ENCODE data around the gene FRMD4A.

The FRMD4A gene

DNA sequence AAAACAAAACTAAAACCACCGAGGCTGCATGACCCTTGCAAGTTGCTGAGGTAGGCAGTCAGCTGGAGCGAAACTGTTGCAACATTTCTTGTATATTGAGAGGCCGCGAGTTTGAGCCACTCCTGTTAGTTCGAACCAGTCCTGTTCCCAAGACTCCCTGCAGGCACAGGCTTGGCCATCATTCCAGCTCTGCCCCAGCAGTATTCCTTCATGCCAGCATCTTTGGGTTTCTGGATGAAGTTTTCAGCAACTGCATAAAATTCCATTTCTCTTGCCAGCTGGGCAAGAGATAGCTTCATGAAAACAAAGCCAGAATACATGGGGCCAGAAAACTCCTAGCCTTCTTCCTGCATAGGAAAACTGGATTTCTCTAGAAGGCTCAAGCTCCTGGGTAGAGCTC, 207.6 kb downstream of the FRMD4A start:
- Histone ChIP-seq H3K36me3 (ENCODE audit: low read length) (no peaks in the 10 kb centered on the region), H2AFZ (ENCODE audit: low read depth, low read length, severe bottlenecking) (no peak overlapping the region), H3K4me3 (ENCODE audit: insufficient read depth, low read length, poor library complexity, severe bottlenecking) (no peak overlapping the region), H3K27me3 (ENCODE audit: low read length) (no peaks in the 10 kb centered on the region), H4K20me1 (ENCODE audit: low read depth, low read length) (no peaks in the 10 kb centered on the region), H3K4me2 (ENCODE audit: low read depth, low read length, poor library complexity, severe bottlenecking) (no peak overlapping the region), H3K9ac (ENCODE audit: low read length) (no peak overlapping the region), H3K9me2 (replicated peaks; ENCODE audit: insufficient read depth, low read length) (no peaks in the 10 kb centered on the region), H3K27ac (ENCODE audit: low read depth, low read length) (no peak overlapping the region), H3K9me3 (ENCODE audit: insufficient read depth, low read length) (no peaks in the 10 kb centered on the region), H3K79me2 (ENCODE audit: insufficient read depth, low read length) (no peaks in the 10 kb centered on the region), H3F3A (ENCODE audit: insufficient read depth) (no peaks in the 10 kb centered on the region)
- TF ChIP-seq, protein P1, sequence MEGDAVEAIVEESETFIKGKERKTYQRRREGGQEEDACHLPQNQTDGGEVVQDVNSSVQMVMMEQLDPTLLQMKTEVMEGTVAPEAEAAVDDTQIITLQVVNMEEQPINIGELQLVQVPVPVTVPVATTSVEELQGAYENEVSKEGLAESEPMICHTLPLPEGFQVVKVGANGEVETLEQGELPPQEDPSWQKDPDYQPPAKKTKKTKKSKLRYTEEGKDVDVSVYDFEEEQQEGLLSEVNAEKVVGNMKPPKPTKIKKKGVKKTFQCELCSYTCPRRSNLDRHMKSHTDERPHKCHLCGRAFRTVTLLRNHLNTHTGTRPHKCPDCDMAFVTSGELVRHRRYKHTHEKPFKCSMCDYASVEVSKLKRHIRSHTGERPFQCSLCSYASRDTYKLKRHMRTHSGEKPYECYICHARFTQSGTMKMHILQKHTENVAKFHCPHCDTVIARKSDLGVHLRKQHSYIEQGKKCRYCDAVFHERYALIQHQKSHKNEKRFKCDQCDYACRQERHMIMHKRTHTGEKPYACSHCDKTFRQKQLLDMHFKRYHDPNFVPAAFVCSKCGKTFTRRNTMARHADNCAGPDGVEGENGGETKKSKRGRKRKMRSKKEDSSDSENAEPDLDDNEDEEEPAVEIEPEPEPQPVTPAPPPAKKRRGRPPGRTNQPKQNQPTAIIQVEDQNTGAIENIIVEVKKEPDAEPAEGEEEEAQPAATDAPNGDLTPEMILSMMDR (IDR thresholded peaks at IDR 0.05; ENCODE audit: insufficient read depth, low read length, poor library complexity, severe bottlenecking) = no peak
- TF ChIP-seq EZH2phosphoT487 (conservative IDR thresholded peaks at IDR 0.05; ENCODE audit: low read length) = no peak

DNA sequence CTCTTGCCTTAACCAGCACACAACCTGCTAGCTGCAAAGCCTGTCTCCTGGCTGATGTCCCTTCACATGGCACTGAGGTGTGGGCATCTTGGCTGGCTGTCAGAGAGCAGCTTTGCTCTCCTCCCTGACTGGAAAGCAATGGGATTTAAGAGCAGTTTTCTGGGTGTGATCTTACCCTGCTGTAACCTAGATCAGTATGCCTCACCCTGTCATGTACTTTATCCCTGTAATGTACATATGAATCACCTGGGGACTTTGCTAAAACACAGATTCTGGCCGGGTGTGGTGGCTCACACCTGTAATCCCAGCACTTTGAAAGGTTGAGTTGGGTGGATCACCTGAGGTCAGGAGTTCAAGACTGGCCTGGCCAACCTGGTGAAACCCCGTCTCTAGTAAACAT, 209.9 kb downstream of the FRMD4A start:
- Histone ChIP-seq H3K27ac (ENCODE audit: low read depth, low read length) (no peak overlapping the region), H3K27me3 (ENCODE audit: low read length) (no peaks in the 10 kb centered on the region), H3K4me3 (ENCODE audit: insufficient read depth, low read length, poor library complexity, severe bottlenecking) (no peak overlapping the region), H3K79me2 (ENCODE audit: insufficient read depth, low read length) (no peaks in the 10 kb centered on the region), H3K4me2 (ENCODE audit: low read depth, low read length, poor library complexity, severe bottlenecking) (no peak overlapping the region), H2AFZ (ENCODE audit: low read depth, low read length, severe bottlenecking) (no peak overlapping the region), H3K9me2 (replicated peaks; ENCODE audit: insufficient read depth, low read length) (no peaks in the 10 kb centered on the region), H4K20me1 (ENCODE audit: low read depth, low read length) (no peaks in the 10 kb centered on the region), H3K36me3 (ENCODE audit: low read length) (no peaks in the 10 kb centered on the region), H3K9me3 (ENCODE audit: insufficient read depth, low read length) (no peaks in the 10 kb centered on the region), H3K9ac (ENCODE audit: low read length) (no peak overlapping the region), H3F3A (ENCODE audit: insufficient read depth) (no peaks in the 10 kb centered on the region)
- TF ChIP-seq, protein P1 (IDR thresholded peaks at IDR 0.05; ENCODE audit: insufficient read depth, low read length, poor library complexity, severe bottlenecking) = no peak
- no peak for TF ChIP-seq EZH2phosphoT487 (conservative IDR thresholded peaks at IDR 0.05; ENCODE audit: low read length)

DNA sequence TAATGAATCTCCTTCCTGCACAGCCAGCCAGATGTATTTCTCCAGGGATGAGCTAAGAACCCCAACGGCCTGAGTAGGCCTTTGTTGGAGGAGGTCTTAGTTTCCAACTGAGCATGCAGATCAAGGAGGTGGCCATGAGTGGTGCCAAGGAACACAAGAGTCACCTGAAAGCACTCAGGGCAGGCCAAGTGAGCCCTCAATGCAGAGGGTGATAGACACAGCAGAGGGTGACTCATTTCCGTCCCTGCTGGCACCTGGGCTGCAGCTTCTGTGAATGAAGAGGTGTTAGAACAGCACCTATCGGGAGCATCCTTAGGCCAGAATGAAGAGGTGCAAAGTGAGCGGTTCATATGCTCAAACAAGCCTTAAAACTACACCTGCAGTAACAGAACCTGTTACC, 211.8 kb downstream of the FRMD4A start:
- Histone ChIP-seq H3K4me2 (ENCODE audit: low read depth, low read length, poor library complexity, severe bottlenecking) (no peak overlapping the region), H3K4me3 (ENCODE audit: insufficient read depth, low read length, poor library complexity, severe bottlenecking) (no peak overlapping the region), H3F3A (ENCODE audit: insufficient read depth) (no peaks in the 10 kb centered on the region), H3K36me3 (ENCODE audit: low read length) (no peaks in the 10 kb centered on the region), H3K9me2 (replicated peaks; ENCODE audit: insufficient read depth, low read length) (no peaks in the 10 kb centered on the region), H3K27ac (ENCODE audit: low read depth, low read length) (no peak overlapping the region), H3K27me3 (ENCODE audit: low read length) (no peaks in the 10 kb centered on the region), H3K9me3 (ENCODE audit: insufficient read depth, low read length) (no peaks in the 10 kb centered on the region), H3K9ac (ENCODE audit: low read length) (no peak overlapping the region), H3K79me2 (ENCODE audit: insufficient read depth, low read length) (no peaks in the 10 kb centered on the region), H4K20me1 (ENCODE audit: low read depth, low read length) (no peaks in the 10 kb centered on the region), H2AFZ (ENCODE audit: low read depth, low read length, severe bottlenecking) (no peak overlapping the region)
- TF ChIP-seq EZH2phosphoT487 (conservative IDR thresholded peaks at IDR 0.05; ENCODE audit: low read length) = no peak
- TF ChIP-seq, protein P1 (IDR thresholded peaks at IDR 0.05; ENCODE audit: insufficient read depth, low read length, poor library complexity, severe bottlenecking) = no peak

Measured in SU-DHL-6 (cell line).